A673 (cell line): ENCODE data around the gene TRIM59. TPM values are rescaled to one million over a fixed set of nuclear protein-coding genes. Genes with fewer than 3 reads are reported as not detected.

ENCODE experiments used
- BruUV-seq: library from RNA; stranded (reverse); fragments of 400-500 nt; replicated peaks from 2 replicates; lab custom pipeline; 2021; lab: Mats Ljungman, UMichigan
- CTCF ChIA-PET: fragments of 300-600 bp; sonication (Branson Sonifier 250); formaldehyde crosslinking; loops from one replicate; lab custom pipeline; 2022; ENCODE audit warnings: antibody characterized with exemption; lab: Charles Lee
- POLR2A ChIA-PET: fragments of 300-600 bp; sonication (Branson Sonifier 250); formaldehyde crosslinking; loops from one replicate; lab custom pipeline; 2022; ENCODE audit warnings: antibody characterized with exemption; ENCODE audit not compliant: low non-redundant PET; lab: Charles Lee
- DNase-seq: peaks from one replicate; pipeline ENCODE4 v3.0.0-alpha.2; 2015; ENCODE audit warnings: low spot score
- H3K27ac ChIP-seq: fragments of 200-600 bp; sonication (generic); 2 replicates; pipeline ENCODE4 v1.5.1; 2016; ENCODE audit warnings: mixed run types, low read depth, mild to moderate bottlenecking, mixed read lengths, antibody characterized with exemption, low read length; ENCODE audit not compliant: poor library complexity, severe bottlenecking
- H3K27me3 ChIP-seq: fragments of 200-600 bp; sonication (generic); replicated peaks from 2 replicates; pipeline ENCODE4 v1.6.1; 2017; ENCODE audit warnings: mixed run types, low read depth, mild to moderate bottlenecking, mixed read lengths, antibody characterized with exemption, low read length; ENCODE audit not compliant: insufficient read depth, poor library complexity
- H3K36me3 ChIP-seq: fragments of 200-600 bp; sonication (generic); 2 replicates; pipeline ENCODE4 v1.6.1; 2016; ENCODE audit warnings: mixed run types, mild to moderate bottlenecking, mixed read lengths, antibody characterized with exemption, low read length; ENCODE audit not compliant: insufficient read depth, poor library complexity, severe bottlenecking
- H3K4me1 ChIP-seq: fragments of 200-600 bp; sonication (generic); 2 replicates; pipeline ENCODE4 v1.6.1; 2017; ENCODE audit warnings: mixed run types, mild to moderate bottlenecking, mixed read lengths, antibody characterized with exemption, low read length; ENCODE audit not compliant: insufficient read depth, poor library complexity, severe bottlenecking
- H3K4me3 ChIP-seq: fragments of 200-600 bp; sonication (generic); 2 replicates; pipeline ENCODE4 v1.5.1; 2016; ENCODE audit warnings: low read depth, mixed run types, mild to moderate bottlenecking, mixed read lengths, low read length; ENCODE audit not compliant: poor library complexity, severe bottlenecking
- H3K9me3 ChIP-seq: fragments of 200-600 bp; sonication (generic); 2 replicates; pipeline ENCODE4 v1.6.1; 2016; ENCODE audit warnings: mixed run types, low read depth, mild to moderate bottlenecking, mixed read lengths, antibody characterized with exemption, low read length; ENCODE audit not compliant: poor library complexity, severe bottlenecking
- EZH2 ChIP-seq: fragments of 200-600 bp; sonication (generic); IDR thresholded peaks from 2 replicates; pipeline ENCODE4 v1.6.1; 2017; ENCODE audit warnings: borderline replicate concordance, low read depth, mild to moderate bottlenecking, mixed read lengths, antibody characterized with exemption, low read length; ENCODE audit not compliant: poor library complexity, severe bottlenecking
- intact Hi-C: fragments of 100-400 bp; cut with micrococcal nuclease; formaldehyde crosslinking; loops from one replicate; pipeline ENCODE4 v1.10.0; 2022; ENCODE audit not compliant: unreplicated experiment
- total RNA-seq: library from RNA; stranded (reverse); gene quantifications from 2 replicates; pipeline ENCODE4 v1.2.3, GENCODE V29; 2021
- TF ChIP-seq, protein P1 (sequence below): fragments of 300-800, 200-600 bp; sonication (generic); conservative IDR thresholded peaks from 2 replicates; pipeline ENCODE4 v1.5.1; 2017; ENCODE audit warnings: low read depth, mild to moderate bottlenecking, antibody characterized with exemption, low read length, moderate library complexity, mixed read lengths

The TRIM59 gene
- total RNA-seq, 1 experiment from 2014 or later = 15.3 TPM

DNA sequence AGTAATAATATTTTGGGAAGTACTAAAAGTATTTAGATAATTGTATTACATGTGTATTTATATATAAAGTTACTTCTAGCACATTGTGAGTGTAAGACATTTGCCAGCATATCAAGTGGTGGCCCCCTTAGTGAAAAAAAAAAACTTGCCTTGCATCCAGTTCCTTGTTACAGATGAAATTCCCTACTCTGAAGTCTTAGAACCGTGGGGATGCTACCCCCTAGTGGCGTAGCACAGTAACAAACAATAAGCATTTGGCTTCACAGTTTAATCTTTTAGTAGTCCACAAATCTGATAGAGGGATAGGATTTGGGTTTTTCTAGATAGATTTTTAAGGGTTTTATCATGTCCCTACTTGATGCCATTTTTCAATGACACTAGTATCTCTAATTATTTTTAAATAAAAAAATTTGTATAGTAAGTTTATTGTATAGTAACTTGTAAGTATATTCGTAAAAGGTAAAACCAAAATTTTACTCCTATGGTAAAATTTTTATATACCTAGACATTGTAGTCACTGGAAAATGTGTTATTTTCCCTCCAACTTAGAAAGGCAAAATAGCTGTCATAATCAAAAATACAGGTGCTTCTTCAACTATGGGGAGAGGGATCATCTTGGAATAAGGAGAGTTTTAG is 35.9 kb downstream of the TRIM59 start:
- ChIA-PET POLR2A (no interaction called here), CTCF (interaction anchor here (0.7 to 1.0 kb wide), 2 partner anchors 28 to 381 kb away, joined by 5 to 8 read pairs; no protein-coding TSS in a partner anchor)
- Histone ChIP-seq H3K27me3 (no peaks in the 10 kb centered on the region), H3K36me3 (peaks cover 96% of the 10 kb centered on the region), H3K27ac (no peak overlapping the region), H3K4me3 (no peak overlapping the region), H3K9me3 (no peaks in the 10 kb centered on the region), H3K4me1 (no peaks in the 10 kb centered on the region)
- no TSS peak for BruUV-seq
- TF ChIP-seq EZH2 = no peak
- TF ChIP-seq, protein P1, sequence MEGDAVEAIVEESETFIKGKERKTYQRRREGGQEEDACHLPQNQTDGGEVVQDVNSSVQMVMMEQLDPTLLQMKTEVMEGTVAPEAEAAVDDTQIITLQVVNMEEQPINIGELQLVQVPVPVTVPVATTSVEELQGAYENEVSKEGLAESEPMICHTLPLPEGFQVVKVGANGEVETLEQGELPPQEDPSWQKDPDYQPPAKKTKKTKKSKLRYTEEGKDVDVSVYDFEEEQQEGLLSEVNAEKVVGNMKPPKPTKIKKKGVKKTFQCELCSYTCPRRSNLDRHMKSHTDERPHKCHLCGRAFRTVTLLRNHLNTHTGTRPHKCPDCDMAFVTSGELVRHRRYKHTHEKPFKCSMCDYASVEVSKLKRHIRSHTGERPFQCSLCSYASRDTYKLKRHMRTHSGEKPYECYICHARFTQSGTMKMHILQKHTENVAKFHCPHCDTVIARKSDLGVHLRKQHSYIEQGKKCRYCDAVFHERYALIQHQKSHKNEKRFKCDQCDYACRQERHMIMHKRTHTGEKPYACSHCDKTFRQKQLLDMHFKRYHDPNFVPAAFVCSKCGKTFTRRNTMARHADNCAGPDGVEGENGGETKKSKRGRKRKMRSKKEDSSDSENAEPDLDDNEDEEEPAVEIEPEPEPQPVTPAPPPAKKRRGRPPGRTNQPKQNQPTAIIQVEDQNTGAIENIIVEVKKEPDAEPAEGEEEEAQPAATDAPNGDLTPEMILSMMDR = peak; percentile 84
- intact Hi-C loops = loop anchor here (5.0 kb wide), 2 partner anchors 251 to 381 kb away; no protein-coding TSS in a partner anchor
- DNase-seq = peak; percentile 81

DNA sequence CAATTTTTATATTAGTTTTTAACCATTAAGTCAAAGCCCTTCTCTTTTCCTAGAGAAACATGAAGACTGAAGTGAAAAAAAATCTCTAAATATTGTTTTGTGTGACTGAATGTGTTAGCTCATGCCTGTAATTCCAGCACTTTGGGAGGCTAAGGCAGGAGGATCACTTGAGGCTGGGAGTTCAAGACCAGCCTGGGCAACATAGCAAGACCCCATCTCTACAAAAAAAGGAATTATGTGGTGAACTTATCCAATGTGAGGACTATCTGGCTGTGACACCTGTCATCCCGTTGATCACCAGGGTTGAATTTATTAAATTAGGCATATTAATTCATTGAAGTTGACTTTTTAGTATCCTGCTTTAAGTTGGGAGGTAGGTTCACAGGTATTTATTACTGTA is 37.1 kb downstream of the TRIM59 start:
- POLR2A ChIA-PET = no interaction called here
- peaks cover 94% of the 10 kb centered on the region for H3K36me3 ChIP-seq

DNA sequence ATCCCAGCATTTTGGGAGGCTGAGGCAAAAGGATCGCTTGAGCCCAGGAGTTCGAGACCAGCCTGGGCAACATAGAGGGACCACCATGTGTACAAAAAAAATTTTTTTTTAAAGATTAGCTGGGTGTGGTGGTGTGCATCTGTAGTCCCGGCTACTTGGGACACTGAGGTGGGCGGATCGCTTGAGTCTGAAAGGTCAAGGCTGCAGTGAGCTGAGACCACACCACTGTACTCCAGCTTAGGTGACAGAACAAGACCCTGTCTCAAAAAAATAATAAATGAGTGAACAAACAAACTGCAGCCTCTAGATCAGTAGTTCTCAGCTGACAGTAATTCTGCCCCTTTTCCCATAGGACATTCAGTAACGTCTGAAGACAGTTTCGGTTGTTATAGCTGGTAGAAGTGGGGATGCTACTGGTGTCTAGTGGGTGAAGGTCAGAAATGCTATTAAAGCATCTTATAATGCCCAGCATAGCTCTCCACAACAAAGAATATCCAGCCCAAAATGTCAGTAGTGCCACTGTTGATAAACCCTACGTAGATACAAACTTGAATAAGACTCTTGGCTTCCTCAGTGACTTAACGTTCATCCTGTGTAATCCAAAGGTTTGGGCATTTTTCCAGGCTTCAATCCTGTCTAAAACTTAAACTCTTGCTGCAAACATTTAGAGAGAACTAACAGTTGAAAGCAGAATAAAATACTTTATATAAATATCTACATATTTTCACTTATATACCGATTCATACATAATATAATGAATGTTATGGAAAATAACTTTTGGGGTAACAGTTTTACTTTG is 39.6 kb downstream of the TRIM59 start:
- TF ChIP-seq, protein P1 = no peak
- TF ChIP-seq EZH2 = no peak
- Histone ChIP-seq H3K4me1 (peaks cover 3% of the 10 kb centered on the region), H3K27ac (no peak overlapping the region), H3K27me3 (no peaks in the 10 kb centered on the region), H3K9me3 (no peaks in the 10 kb centered on the region), H3K36me3 (peaks cover 93% of the 10 kb centered on the region), H3K4me3 (no peak overlapping the region)
- CTCF ChIA-PET = interaction anchor here (0.6 kb wide), 1 partner anchor 69 kb away, joined by 3 read pairs; no protein-coding TSS in a partner anchor
- BruUV-seq = no TSS peak
- POLR2A ChIA-PET = interaction anchor here (0.7 kb wide), 2 partner anchors 25 to 37 kb away, joined by 10 to 12 read pairs; no protein-coding TSS in a partner anchor
- DNase-seq = no peak
- intact Hi-C loops = loop anchor here (5.0 kb wide), 2 partner anchors 248 to 378 kb away; no protein-coding TSS in a partner anchor

More for the DNA sequence above, 37.1 kb downstream of the TRIM59 start:
- no TSS peak for BruUV-seq
- Histone ChIP-seq H3K4me3 (no peak overlapping the region), H3K27me3 (no peaks in the 10 kb centered on the region), H3K9me3 (no peaks in the 10 kb centered on the region), H3K4me1 (no peaks in the 10 kb centered on the region), H3K27ac (no peak overlapping the region)
- DNase-seq = no peak
- TF ChIP-seq, protein P1 = no peak
- TF ChIP-seq EZH2 = no peak
- intact Hi-C loops = loop anchor here (5.0 kb wide), 2 partner anchors 250 to 380 kb away; no protein-coding TSS in a partner anchor
- CTCF ChIA-PET = no interaction called here
